ENCODE measurements around the gene GPR33.

DNA sequence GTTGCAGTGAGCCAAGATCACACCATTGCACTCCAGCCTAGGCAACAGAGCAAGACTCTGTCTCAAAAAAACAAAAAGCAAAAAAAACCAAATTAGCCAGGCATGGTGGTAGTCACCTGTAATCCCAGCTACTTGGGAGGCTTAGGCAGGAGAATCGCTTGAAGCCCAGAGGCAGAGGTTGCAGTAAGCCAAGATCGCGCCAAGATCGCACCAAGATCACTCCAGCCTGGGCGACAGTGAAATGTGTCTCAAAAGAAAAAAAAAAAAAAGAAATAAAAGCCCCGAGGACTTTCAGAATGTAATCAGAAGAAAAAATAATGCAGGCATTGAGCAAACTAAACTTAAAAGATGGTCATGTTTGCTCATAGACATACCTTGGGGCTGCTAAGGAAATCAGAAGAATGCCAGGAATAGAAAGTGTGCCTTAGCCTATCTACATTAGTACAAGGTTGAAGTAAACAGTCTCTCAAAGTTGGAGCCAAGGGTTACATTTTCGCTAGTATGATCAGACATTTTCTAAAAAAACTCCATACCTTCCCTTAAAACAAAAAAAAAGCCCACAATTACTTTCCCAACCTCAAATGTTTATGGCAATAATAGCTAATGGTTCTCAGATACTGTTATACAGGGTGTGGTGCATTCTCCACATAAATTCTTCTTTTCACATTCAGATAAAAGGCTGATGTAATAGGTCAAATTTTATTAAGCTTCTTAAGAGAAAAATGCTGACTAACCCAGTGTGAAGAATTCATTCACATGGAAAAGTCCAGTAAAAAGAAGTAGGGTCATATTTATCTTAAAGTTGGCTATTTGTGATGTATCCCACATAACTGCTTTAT is 46.3 kb downstream of the GPR33 start:
- TF ChIP-seq POLR2A (IDR thresholded peaks at IDR 0.05) = no peak
- TF ChIP-seq, protein P1, sequence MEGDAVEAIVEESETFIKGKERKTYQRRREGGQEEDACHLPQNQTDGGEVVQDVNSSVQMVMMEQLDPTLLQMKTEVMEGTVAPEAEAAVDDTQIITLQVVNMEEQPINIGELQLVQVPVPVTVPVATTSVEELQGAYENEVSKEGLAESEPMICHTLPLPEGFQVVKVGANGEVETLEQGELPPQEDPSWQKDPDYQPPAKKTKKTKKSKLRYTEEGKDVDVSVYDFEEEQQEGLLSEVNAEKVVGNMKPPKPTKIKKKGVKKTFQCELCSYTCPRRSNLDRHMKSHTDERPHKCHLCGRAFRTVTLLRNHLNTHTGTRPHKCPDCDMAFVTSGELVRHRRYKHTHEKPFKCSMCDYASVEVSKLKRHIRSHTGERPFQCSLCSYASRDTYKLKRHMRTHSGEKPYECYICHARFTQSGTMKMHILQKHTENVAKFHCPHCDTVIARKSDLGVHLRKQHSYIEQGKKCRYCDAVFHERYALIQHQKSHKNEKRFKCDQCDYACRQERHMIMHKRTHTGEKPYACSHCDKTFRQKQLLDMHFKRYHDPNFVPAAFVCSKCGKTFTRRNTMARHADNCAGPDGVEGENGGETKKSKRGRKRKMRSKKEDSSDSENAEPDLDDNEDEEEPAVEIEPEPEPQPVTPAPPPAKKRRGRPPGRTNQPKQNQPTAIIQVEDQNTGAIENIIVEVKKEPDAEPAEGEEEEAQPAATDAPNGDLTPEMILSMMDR (IDR thresholded peaks at IDR 0.05) = no peak

All from esophagus squamous epithelium (tissue), 4 donors.